T-helper 9 cell (primary cell): ENCODE measurements around the gene SNED1.
"Not testable (repeated sequence)": the region's sequence is repeated elsewhere in the genome, so short reads cannot be mapped to it uniquely, and the experiment has no call there.

Experiments used
- DNase-seq: peaks from one replicate; pipeline ENCODE4 v3.0.0-alpha.2; 2020

Gene SNED1

GRCh38 chr2:240972636-240973521 is 25.5 kb upstream of the SNED1 start:
- DNase-seq = no peak

GRCh38 chr2:240974771-240975572 is 23.4 kb upstream of the SNED1 start:
- no peak for DNase-seq

GRCh38 chr2:240975903-240976302 is 22.5 kb upstream of the SNED1 start:
- not testable (repeated sequence) for DNase-seq

GRCh38 chr2:240981280-240981679 is 17.1 kb upstream of the SNED1 start:
- DNase-seq = no peak

- no peak for DNase-seq
Measured at GRCh38 chr2:240981871-240982800, 16.3 kb upstream of the SNED1 start.

GRCh38 chr2:240982821-240983281 is 15.6 kb upstream of the SNED1 start:
- no peak for DNase-seq

GRCh38 chr2:240983361-240983995 is 14.9 kb upstream of the SNED1 start:
- DNase-seq = no peak

- no peak for DNase-seq
Measured at GRCh38 chr2:240983996-240984498, 14.4 kb upstream of the SNED1 start.

- DNase-seq = no peak
Measured at GRCh38 chr2:240985881-240986786, 12.3 kb upstream of the SNED1 start.

- DNase-seq = no peak
Measured at GRCh38 chr2:240986787-240987411, 11.5 kb upstream of the SNED1 start.

GRCh38 chr2:240987588-240987987 is 10.8 kb upstream of the SNED1 start:
- DNase-seq = no peak

GRCh38 chr2:240988146-240988545 is 10.3 kb upstream of the SNED1 start:
- DNase-seq = no peak

GRCh38 chr2:240988571-240989271 is 9.7 kb upstream of the SNED1 start:
- DNase-seq = no peak

GRCh38 chr2:240989451-240990265 is 8.8 kb upstream of the SNED1 start:
- no peak for DNase-seq

GRCh38 chr2:240990266-240990529 is 8.2 kb upstream of the SNED1 start:
- DNase-seq = no peak

- no peak for DNase-seq
Measured at GRCh38 chr2:240990726-240991377, 7.6 kb upstream of the SNED1 start.

- no peak for DNase-seq
Measured at GRCh38 chr2:240991378-240992263, 6.8 kb upstream of the SNED1 start.
